KOPT-K1 (cell line): ENCODE results near the gene BLTP2.

Experiments
- H3K27ac ChIP-seq: fragments of 200-600 bp; sonication (generic); 2 replicates; pipeline ENCODE4 v1.5.1; 2016; ENCODE audit warnings: antibody characterized with exemption, mild to moderate bottlenecking, low read depth, low read length; ENCODE audit not compliant: poor library complexity, severe bottlenecking
- H3K36me3 ChIP-seq: fragments of 200-600 bp; sonication (generic); 2 replicates; pipeline ENCODE4 v1.5.1; 2017; ENCODE audit warnings: antibody characterized with exemption, mild to moderate bottlenecking, low read length, moderate library complexity; ENCODE audit not compliant: insufficient read depth
- H3K9me3 ChIP-seq: fragments of 200-600 bp; sonication (generic); 2 replicates; pipeline ENCODE4 v1.5.1; 2017; ENCODE audit warnings: antibody characterized with exemption, low read length, mild to moderate bottlenecking; ENCODE audit not compliant: insufficient read depth, poor library complexity, severe bottlenecking

BLTP2 gene

GRCh38 chr17:28598389-28598788 lies 46.6 kb downstream of the BLTP2 start:
- Histone ChIP-seq H3K9me3 (no peaks in the 10 kb centered on the region), H3K36me3 (peaks cover 31% of the 10 kb centered on the region), H3K27ac (peak overlapping the region; percentile 80)

GRCh38 chr17:28597606-28598383 lies 47.2 kb downstream of the BLTP2 start:
- Histone ChIP-seq H3K27ac (peak overlapping the region; percentile 80), H3K36me3 (peaks cover 35% of the 10 kb centered on the region), H3K9me3 (no peaks in the 10 kb centered on the region)
